NT2/D1 (cell line): ENCODE data around the gene JTB.

Experiments
- SUZ12 ChIP-seq: IDR thresholded peaks from 2 replicates; pipeline ENCODE4 v1.6.1; 2011; ENCODE audit not compliant: insufficient read length, insufficient read depth; ENCODE audit errors: extremely low read depth
- ZNF274 ChIP-seq: IDR thresholded peaks from 2 replicates; pipeline ENCODE4 v1.6.1; 2011; ENCODE audit warnings: mild to moderate bottlenecking, low read depth, low read length

GRCh38 chr1:153937331-153937730, 40.1 kb downstream of the JTB start:
- TF ChIP-seq SUZ12: no peak
- no peak for TF ChIP-seq ZNF274
